Muscle of back (tissue), 11 donors: ENCODE data around the gene FZD8. TPM values are rescaled to one million over a fixed set of nuclear protein-coding genes. Genes with fewer than 3 reads are reported as not detected.

Experiments
- DNase-seq, 3 donors: peaks; one replicate each; pipeline versions ENCODE4 v3.0.0 to v3.0.0-alpha.2; 2013
- polyA plus RNA-seq, 10 donors: library from polyadenylated mRNA; unstranded; fragments of 120-200 nt; gene quantifications; one replicate each; pipeline ENCODE4 v1.2.1, GENCODE V29; 2013; ENCODE audit not compliant: insufficient read length in 10 of 10

Gene FZD8
- polyA plus RNA-seq, 10 donors: 17.4 to 35.0 (median 28.4) TPM

DNA sequence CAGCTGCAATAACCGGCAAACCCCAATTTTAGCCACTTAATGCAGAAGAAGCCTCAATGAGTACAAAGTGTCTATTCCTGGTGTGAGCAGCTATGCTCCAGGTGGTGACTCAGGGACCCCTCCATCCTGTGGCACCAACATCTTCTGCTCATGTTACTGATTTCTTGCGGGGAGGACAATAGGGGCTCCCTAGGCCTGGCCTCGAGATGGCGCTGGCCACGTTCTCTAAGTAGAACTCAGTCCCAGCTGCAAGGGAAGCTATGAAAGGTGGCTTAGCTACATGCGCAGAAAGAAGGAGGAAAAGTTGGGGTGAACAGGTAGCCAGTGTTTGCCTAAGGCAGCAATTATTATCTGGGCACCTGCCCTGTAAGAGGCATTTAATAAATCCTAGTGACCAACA lies 30.3 kb downstream of the FZD8 start:
- DNase-seq: no peak

DNA sequence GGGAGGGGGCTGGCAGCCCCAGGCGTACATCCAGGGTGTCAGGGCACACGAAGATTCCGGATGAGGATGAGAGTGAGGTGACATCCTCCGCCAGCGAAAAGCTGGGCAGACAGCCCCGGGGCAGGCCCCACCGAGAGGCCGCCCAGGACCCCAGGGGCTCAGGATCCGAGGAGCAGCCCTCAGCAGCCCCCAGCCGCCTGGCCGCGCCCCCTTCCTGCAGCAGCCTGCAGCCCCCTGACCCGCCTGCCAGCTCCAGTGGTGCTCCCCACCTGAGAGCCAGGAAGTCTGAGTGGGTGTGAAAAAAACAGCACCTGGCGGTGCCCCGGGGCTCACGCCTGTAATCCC lies 33.8 kb downstream of the FZD8 start:
- DNase-seq: no peak

DNA sequence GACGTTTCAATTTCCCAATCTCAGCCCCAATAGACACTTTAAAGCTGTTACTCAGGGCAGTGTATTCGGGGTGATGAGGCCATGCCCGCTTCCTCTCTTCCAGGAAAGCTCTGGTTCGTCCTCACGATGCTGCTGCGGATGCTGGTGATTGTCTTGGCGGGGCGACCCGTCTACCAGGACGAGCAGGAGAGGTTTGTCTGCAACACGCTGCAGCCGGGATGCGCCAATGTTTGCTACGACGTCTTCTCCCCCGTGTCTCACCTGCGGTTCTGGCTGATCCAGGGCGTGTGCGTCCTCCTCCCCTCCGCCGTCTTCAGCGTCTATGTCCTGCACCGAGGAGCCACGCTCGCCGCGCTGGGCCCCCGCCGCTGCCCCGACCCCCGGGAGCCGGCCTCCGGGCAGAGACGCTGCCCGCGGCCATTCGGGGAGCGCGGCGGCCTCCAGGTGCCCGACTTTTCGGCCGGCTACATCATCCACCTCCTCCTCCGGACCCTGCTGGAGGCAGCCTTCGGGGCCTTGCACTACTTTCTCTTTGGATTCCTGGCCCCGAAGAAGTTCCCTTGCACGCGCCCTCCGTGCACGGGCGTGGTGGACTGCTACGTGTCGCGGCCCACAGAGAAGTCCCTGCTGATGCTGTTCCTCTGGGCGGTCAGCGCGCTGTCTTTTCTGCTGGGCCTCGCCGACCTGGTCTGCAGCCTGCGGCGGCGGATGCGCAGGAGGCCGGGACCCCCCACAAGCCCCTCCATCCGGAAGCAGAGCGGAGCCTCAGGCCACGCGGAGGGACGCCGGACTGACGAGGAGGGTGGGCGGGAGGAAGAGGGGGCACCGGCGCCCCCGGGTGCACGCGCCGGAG lies 34.4 kb downstream of the FZD8 start:
- DNase-seq: peak in 2 of 3 donors; percentile 9 to 70

DNA sequence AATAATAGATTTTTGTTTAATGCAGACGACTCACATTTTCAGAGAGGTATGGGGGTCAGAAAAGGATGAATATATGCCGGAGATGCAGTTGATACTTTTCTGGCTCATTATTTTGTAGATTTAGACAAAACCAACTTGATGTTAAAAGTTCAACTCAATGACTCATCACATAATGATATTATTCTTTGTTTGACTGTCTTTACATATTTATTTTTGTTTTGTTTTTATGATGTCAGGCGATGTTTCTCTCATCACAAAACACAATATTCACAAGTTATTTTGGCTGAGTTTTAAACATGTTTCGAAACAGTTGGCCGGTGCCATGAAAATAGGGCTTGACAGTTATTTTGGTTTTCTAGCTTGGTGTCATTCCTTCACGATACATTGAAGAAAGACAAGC lies 35.7 kb downstream of the FZD8 start:
- no peak for DNase-seq

DNA sequence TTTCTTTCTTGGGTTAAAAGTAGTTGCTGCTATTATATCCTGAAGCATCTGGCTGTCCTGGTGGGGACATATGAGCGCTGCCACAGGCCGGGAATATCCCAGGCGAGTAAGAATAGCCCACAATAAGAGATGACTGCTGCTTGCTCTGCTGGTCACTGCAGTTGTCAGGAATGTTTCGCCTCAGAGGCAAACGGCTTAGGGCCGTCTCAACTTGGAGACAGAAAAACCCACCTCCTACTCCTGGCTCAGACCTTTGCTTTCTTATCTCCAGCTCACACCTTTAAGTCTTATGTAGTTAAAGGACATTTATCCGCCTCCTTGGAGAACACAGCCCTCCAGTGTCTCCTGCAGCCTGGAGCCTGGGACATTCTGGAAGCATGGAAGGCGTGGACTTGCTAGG lies 36.9 kb downstream of the FZD8 start, which contains the start of gene GJD4:
Gene GJD4, plus strand, starts transcription at position 151 of the 400 bp plus-strand sequence. Its CDS starts 227 bp downstream, at position 378.
- peak in 2 of 3 donors; percentile 14 to 26 for DNase-seq

DNA sequence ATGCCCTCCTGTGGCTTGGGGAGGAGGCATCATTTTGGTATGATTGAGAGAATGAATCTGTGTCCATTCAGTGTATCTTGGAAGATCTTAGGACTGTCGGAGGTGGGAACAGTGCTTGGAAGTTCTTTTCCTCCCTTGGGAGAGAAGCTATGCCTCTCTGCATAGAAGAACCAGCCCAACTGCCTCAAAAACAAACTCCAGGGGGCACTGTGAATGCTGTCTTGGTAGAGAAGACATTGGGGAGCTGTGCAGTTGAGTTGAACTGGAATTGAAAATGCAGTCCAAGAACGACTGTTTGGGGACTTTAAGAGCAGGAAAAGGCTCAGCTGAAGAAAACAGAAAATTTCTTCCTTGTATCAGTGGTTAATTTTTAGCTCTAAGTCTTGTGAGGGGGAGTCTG lies 41.9 kb downstream of the FZD8 start:
- DNase-seq: no peak

DNA sequence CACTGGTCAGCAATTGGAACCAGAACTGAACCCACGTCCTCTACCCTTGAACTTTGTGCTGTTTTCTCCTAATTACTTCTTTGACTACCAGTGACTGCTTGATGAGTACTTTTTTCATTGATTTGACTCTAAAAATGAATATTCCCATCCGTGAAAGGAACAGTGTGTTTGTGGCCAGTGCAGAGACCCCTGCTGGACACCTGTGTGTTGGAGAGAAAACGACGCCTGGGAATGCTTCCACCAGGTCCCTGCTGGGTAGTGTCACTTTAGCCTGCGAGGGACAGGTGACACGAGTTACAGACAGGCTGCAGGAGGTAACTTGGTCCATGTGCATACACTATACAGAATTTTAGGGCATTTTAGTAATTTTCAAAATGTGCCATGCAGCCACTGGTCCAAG lies 43.7 kb downstream of the FZD8 start:
- no peak for DNase-seq

DNA sequence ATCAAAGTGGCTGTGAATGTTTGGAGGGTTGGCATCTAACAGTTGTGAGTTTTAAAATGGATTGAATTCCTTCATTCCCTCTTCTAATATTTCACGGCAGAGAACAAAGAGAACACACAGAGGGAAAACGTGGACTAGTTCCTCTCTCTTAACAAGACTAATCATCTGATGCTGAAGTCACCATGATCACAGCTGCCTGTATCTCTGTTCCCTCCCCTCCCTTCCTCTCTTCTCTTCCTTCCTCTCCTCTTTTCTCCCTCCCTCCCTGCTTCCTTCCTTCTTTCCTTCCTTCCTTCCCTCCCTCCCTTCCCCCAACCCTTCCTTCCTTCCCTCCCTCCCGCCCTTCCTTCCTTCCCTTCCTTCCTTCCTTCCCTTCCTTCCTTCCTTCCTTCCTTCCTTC lies 47.0 kb downstream of the FZD8 start:
- no peak for DNase-seq

DNA sequence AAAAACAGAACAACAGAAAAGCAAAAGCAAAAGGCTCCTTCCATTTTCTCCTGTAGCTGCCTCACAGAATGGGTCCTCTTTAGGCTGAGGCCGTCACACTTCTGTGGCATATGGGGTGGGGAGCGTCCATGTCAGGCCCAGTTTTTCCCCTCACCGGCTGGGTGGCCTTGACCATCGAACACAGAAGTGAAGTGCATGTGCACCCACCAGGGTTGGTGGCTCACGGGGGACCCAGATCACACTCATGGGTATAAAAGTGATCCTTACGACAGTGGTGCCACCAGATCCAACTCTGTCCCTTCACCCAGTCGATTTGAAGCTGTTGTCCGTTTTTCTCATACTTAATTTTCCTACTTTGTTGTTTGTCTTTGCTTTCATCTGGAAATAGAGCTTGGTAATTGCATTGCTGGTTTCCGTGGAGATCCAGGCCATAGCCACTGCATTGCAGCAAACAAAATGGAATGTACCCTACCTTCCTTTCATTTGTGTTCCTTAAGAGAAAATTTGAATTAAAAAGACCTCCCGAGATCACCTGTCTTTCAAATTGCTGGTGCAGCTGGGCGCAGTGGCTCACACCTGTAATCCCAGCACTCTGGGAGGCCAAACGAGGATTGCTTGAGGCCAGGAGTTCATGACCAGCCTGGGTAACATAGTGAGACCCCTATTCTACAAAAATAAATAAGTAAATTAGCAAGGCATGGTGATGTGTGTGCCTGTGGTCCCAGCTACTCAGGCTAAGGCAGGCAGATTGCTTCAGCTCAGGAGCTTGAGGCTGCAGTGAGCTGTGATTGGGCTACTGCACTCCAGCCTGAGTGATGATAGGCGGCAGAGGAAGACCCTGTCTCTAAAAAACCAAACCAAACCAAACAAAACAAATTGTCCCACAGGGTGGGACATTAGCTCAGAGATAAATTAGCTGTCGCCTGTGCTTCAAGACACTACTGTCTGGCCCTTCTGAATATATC lies 47.7 kb downstream of the FZD8 start:
- DNase-seq: no peak

DNA sequence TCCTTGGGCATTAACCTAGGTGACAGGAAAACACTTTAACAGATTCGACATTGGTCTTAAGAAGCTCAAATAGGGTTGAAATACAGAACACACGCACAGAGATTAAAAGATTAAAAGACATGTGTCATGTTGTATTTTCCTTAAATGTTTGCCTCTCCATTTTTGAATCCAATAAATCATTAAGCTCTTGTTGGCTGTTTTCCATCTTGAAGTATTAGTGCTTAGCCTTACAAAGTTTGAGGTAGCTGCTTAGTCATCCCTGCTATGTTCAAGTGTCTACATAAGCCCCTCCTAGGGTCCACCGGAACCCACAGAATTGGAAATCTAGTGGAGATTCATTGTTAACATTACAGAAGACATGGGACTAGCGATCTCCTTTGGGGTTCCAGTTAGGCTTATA lies 49.7 kb downstream of the FZD8 start:
- no peak for DNase-seq

DNA sequence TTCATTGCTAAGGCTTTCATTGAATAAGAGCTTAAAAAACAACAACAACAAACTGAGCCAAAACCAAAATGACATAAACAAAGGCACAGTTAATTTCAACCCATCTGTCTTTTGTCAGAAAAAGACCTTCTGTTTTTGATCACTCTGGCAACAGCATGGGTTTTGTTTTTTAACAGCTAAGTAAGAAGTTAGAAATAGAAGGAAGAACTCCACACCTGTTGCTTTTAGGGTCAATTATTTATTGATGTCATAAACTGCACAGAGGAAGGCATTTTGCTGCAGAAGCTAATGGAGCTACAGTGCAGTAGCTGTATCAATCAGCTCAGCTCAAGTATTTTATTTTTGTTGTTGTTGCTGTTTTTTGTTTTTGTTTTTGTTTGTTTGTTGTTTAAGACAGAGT lies 53.3 kb downstream of the FZD8 start:
- DNase-seq: no peak

Other genes starting within 250 kb of the FZD8 start
- gene GJD4, start 37.0 kb downstream of the FZD8 start, polyA plus RNA-seq: 1 to 10 TPM in 9 of 10 donors, not detected in 1; 1.6 to 7.3 (median 2.8) TPM